ENCODE results near the gene UGGT1.

The UGGT1 gene

GRCh38 chr2:128159437-128159836 lies 68.4 kb downstream of the UGGT1 start:
- H3K27me3 ChIP-seq (ENCODE audit: control insufficient read depth, insufficient read depth, low read length) = no peaks in the 10 kb centered on the region
- no peaks in the 10 kb centered on the region for H3K36me3 ChIP-seq (ENCODE audit: control insufficient read depth, insufficient read depth, low read length)
- no peak overlapping the region for H3K9ac ChIP-seq
- H3K4me1 ChIP-seq = no peaks in the 10 kb centered on the region
- no peak overlapping the region for H3K4me2 ChIP-seq (ENCODE audit: low read length)
- no peak for TF ChIP-seq CTCF (IDR thresholded peaks at IDR 0.05)
- no peaks in the 10 kb centered on the region for H3K9me3 ChIP-seq (ENCODE audit: control insufficient read depth, low read length)
- H3K79me2 ChIP-seq = no peaks in the 10 kb centered on the region
- H2AFZ ChIP-seq = no peak overlapping the region
- H3K4me3 ChIP-seq (ENCODE audit: low read depth, low read length) = no peak overlapping the region
- H3K27ac ChIP-seq = no peak overlapping the region

DNA sequence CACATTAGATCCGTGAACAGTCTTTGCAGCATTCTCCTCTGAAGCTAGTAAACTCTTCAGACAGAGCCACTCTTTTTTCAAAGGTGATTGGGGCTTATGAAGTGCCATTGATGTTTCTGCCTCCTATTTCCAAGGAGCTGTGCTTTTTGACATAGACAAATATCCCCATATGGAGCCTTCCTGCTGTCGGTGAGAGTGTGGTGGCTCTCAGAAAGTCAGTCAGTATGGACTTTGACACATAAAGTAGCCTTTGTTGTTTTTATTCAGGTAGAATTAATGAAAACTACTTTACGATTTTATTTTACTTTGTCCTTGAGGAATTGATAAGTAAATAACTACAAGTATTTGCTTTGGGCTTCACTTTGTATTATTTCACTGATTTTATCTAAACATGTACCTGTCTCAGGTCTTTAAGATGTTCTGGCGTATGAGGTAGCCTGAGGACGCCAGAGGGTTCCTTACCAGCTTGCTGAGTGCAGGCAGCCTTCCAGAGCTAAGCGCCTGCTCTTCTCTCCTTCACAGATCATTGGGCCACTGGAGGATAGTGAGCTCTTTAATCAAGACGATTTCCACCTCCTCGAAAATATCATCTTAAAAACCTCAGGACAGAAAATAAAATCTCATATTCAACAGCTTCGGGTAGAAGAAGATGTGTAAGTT lies 69.7 kb downstream of the UGGT1 start:
- Histone ChIP-seq H3K36me3 (ENCODE audit: control insufficient read depth, insufficient read depth, low read length) (no peaks in the 10 kb centered on the region), H3K9ac (no peak overlapping the region), H3K9me3 (ENCODE audit: control insufficient read depth, low read length) (no peaks in the 10 kb centered on the region), H3K27ac (no peak overlapping the region), H3K79me2 (no peaks in the 10 kb centered on the region), H3K4me3 (ENCODE audit: low read depth, low read length) (no peak overlapping the region), H3K4me2 (ENCODE audit: low read length) (no peak overlapping the region), H3K4me1 (no peaks in the 10 kb centered on the region), H2AFZ (no peak overlapping the region), H3K27me3 (ENCODE audit: control insufficient read depth, insufficient read depth, low read length) (no peaks in the 10 kb centered on the region)
- TF ChIP-seq CTCF (IDR thresholded peaks at IDR 0.05) = no peak

GRCh38 chr2:128162266-128162665 lies 71.3 kb downstream of the UGGT1 start:
- H2AFZ ChIP-seq = no peak overlapping the region
- H3K9ac ChIP-seq = no peak overlapping the region
- no peak overlapping the region for H3K4me3 ChIP-seq (ENCODE audit: low read depth, low read length)
- H3K36me3 ChIP-seq (ENCODE audit: control insufficient read depth, insufficient read depth, low read length) = no peaks in the 10 kb centered on the region
- H3K4me2 ChIP-seq (ENCODE audit: low read length) = no peak overlapping the region
- H3K27ac ChIP-seq = no peak overlapping the region
- H3K9me3 ChIP-seq (ENCODE audit: control insufficient read depth, low read length) = no peaks in the 10 kb centered on the region
- H3K79me2 ChIP-seq = no peaks in the 10 kb centered on the region
- no peaks in the 10 kb centered on the region for H3K27me3 ChIP-seq (ENCODE audit: control insufficient read depth, insufficient read depth, low read length)
- no peak for TF ChIP-seq CTCF (IDR thresholded peaks at IDR 0.05)
- no peaks in the 10 kb centered on the region for H3K4me1 ChIP-seq

DNA sequence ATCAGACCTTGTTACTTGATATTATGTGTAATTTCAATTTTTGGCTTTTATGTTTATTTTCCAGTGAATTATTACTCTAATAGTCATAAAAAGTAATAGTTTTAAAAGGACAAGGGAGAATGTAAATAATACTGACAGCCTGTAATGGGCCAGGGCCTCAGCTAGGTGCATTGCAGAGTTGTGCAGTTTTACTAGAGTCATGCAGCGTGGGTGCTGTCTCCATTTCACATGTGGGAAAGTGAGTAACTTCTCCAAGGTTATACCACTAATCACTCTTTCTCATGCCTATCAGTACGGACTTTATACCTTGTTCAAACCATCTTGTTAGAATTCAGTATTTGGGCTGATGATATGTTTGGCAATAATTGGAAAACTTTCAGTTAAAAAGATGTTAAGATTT lies 73.3 kb downstream of the UGGT1 start:
- Histone ChIP-seq H3K9ac (no peak overlapping the region), H3K27me3 (ENCODE audit: control insufficient read depth, insufficient read depth, low read length) (no peaks in the 10 kb centered on the region), H3K4me2 (ENCODE audit: low read length) (no peak overlapping the region), H3K4me3 (ENCODE audit: low read depth, low read length) (no peak overlapping the region), H3K27ac (no peak overlapping the region), H2AFZ (no peak overlapping the region), H3K79me2 (no peaks in the 10 kb centered on the region), H3K36me3 (ENCODE audit: control insufficient read depth, insufficient read depth, low read length) (no peaks in the 10 kb centered on the region), H3K9me3 (ENCODE audit: control insufficient read depth, low read length) (no peaks in the 10 kb centered on the region), H3K4me1 (no peaks in the 10 kb centered on the region)
- TF ChIP-seq CTCF (IDR thresholded peaks at IDR 0.05) = no peak

DNA sequence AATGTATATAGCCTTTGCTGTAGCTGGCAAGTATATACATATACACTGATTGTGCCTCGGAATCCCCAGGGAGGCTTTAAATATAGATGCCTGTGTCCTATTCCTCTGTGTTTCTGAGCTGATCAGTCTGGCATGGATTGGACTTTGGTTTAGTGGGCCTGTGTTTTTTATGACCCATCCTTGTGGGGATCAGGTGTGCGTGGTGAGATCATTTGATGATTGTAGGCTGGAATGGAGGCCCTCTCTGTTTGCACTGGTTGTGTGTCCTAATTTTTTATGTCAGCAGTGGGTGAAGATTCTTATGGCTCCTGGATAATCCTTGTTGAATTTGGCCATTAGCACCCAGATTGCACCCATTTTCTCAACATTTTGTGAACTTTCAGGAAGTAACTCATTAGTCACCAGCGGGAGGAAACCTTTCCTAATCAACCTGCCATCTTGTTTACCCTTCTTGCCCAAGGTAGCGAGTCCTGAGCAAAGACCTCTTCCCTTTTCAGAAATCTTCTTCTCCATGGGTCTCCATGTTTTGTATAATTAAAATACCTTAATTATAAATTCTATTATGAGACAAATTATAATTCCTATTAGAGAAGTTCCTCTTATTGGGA lies 75.8 kb downstream of the UGGT1 start:
- H3K9ac ChIP-seq = no peak overlapping the region
- H3K4me2 ChIP-seq (ENCODE audit: low read length) = no peak overlapping the region
- no peaks in the 10 kb centered on the region for H3K79me2 ChIP-seq
- no peak overlapping the region for H3K4me3 ChIP-seq (ENCODE audit: low read depth, low read length)
- no peak overlapping the region for H3K27ac ChIP-seq
- no peak overlapping the region for H2AFZ ChIP-seq
- H3K36me3 ChIP-seq (ENCODE audit: control insufficient read depth, insufficient read depth, low read length) = no peaks in the 10 kb centered on the region
- TF ChIP-seq CTCF (IDR thresholded peaks at IDR 0.05) = no peak
- no peaks in the 10 kb centered on the region for H3K27me3 ChIP-seq (ENCODE audit: control insufficient read depth, insufficient read depth, low read length)
- H3K9me3 ChIP-seq (ENCODE audit: control insufficient read depth, low read length) = no peaks in the 10 kb centered on the region
- H3K4me1 ChIP-seq = no peaks in the 10 kb centered on the region

All from parathyroid adenoma (tissue), 2 donors.